ENCODE measurements around the gene SSUH2. TPM values are rescaled to one million over a fixed set of nuclear protein-coding genes. Genes with fewer than 3 reads are reported as not detected.

Gene SSUH2
- total RNA-seq: under 0.01 TPM in 1 of 2 replicates, not detected in the other

GRCh38 chr3:8644748-8645390, at the start of gene SSUH2:
SSUH2 (minus strand) TSS chr3:8644798; CDS start chr3:8644758, 40 bp downstream.

Other genes starting within 250 kb of the SSUH2 start
- 9.2 and 11.0 TPM in 2 replicates for gene LMCD1, start 143.0 kb downstream of the SSUH2 start, total RNA-seq
- gene CAV3, start 89.0 kb upstream of the SSUH2 start, total RNA-seq: not detected in 2 replicates
- 0.18 and 10.7 TPM in 2 replicates for gene OXTR, start 124.8 kb upstream of the SSUH2 start, total RNA-seq

Data from endothelial cell of coronary artery (primary cell).